Kidney capillary endothelial cell (primary cell): ENCODE measurements around the gene HPCA.
A peak's percentile ranks its signal among the peaks of the same experiment; 100 is the strongest.

Experiments used
- DNase-seq: peaks from one replicate; pipeline ENCODE4 v3.0.0-alpha.2; 2018; ENCODE audit warnings: low spot score

HPCA gene

DNA sequence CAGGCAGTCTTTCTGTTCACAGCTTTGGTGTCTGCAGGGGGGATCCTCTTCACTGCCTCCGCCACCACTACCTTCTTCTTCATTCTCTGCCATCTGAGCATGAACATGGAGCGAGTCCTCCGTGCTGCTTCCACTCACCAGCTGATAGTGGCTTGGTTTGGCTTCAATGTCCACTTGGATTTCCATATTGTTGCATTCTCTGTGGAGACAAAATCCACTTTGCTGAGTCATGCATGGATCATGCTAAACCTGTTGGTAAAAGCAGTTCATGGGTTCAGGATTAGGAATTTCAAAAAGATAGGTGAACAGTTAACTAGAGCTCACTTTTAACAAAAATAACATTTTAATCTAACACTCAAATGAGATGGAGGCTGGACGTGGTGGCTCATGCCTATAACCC lies 50.8 kb downstream of the HPCA start:
- no peak for DNase-seq

DNA sequence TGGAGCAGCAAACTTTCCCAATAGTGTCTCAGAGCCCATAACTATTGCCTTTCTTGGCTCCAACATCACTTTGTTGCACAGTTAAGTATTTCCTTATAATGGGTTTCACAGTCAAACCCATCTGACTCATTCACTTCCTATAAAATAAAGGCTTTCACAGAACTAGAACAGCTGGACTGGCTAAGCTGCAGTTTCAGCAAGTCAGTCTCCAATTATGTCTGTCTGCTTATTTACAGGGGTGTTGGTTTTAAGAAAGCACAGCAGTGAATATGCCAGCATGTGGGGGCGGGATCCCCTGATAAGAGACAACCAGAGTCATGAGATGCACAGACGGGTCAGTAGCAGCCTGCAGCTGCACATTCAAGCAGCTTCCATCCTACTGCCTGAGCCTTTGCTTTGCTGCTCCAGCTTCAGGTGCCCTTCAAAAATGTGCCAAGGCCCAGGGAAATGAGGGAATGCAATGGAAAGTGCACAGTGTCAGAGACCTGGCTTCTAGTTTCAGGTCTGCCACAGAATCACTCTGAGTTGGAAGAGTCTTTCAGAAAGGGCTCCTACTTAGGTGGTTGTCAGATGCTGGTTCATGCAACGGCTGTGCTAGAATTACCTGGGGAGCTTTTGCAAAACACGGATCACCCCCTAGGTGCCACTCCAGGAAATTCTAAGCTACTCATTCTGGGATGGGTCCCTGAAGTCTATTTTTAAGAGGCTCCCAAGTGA lies 53.5 kb downstream of the HPCA start:
- peak; percentile 83 for DNase-seq

DNA sequence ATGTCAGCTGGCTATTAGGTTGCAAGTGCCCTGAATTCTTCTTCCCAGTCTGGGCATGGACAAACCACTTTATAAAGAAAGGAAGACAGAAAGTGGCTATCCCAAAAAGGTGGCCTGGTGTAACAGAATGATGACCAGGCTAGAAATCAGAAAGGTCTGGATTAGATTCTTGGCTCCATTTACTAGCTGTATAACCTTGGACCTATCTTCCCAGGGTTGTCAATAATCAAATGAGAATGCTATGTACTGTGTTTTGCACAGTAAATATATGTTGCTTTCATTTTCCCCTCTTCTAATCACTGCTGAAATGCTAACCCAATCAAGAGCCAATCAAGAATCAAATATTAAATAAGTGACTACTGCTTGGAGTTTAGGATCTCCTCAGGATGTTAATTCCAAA lies 57.9 kb downstream of the HPCA start:
- DNase-seq = no peak
